Pancreas (tissue), 10 donors: ENCODE measurements around the gene NACA2. TPM values are rescaled to one million over a fixed set of nuclear protein-coding genes. Genes with fewer than 3 reads are reported as not detected.

Source experiments
- ATAC-seq, 4 donors: fragments of 200-7000 bp; cut with Tn5 transposase; one replicate each; pipeline versions ENCODE4 v1.8.0 to v1.9.1; 2020; ENCODE audit warnings: mild to moderate bottlenecking in 4 of 4, moderate library complexity in 4 of 4
- DNase-seq, 6 donors: peaks; one replicate each; pipeline ENCODE4 v3.0.0-alpha.2; 2020
- FAIRE-seq: peaks from 2 replicates; lab custom pipeline; 2012; peaks lifted over from hg19 to GRCh38; lab: Jason Lieb, UNC
- H3K27ac ChIP-seq, 4 donors: fragments of 200-600 bp; sonication (generic); 1 replicate in 3 of 4; 2 replicates in 1 of 4; pipeline versions ENCODE4 v1.5.0 to v1.8.0; 2020
- H3K27me3 ChIP-seq, 4 donors: fragments of 200-600 bp; one replicate each; pipeline ENCODE4 v1.8.0; 2021
- H3K36me3 ChIP-seq, 3 donors: fragments of 200-600 bp; sonication (generic) in 1 of 3; one replicate each; pipeline versions ENCODE4 v1.5.0 to v1.8.0; 2020 to 2021
- H3K4me1 ChIP-seq, 3 donors: fragments of 200-600 bp; one replicate each; pipeline ENCODE4 v1.8.0; 2021
- H3K4me3 ChIP-seq, 4 donors: fragments of 200-600 bp; sonication (generic) in 2 of 4; one replicate each; pipeline versions ENCODE4 v1.5.0 to v1.8.0; 2020 to 2021
- H3K9me3 ChIP-seq, 4 donors: fragments of 200-600 bp; one replicate each; pipeline ENCODE4 v1.8.0; 2021
- WGBS, 2 donors: extraction: QIAGEN DNeasy Blood & Tissue Kit; methylation state at CpG; one replicate each; pipeline ENCODE4 v1.1.7; 2013; 5-methylcytosine and 5-hydroxymethylcytosine counted together
- intact Hi-C, 3 donors: fragments of 100-400 bp; cut with DNase I; formaldehyde crosslinking; loops; one replicate each; pipeline versions ENCODE4 v1.11.1 to v1.14.2; 2022
- polyA plus RNA-seq, 2 donors: library from polyadenylated mRNA; stranded (reverse); fragments of 200-250 nt; gene quantifications; one replicate each; pipeline ENCODE4 v1.2.3, GENCODE V29; 2013
- total RNA-seq, 6 donors: library from RNA; stranded (reverse); fragmentation: NEBNext Ultra II Directional in 4 of 6; extraction: Animal tissue kit (Norgen Biotek cat#: 25700) in 4 of 6; gene quantifications; one replicate each; pipeline versions ENCODE4 v1.2.1 to v1.2.4, GENCODE V29; 2021 to 2023
- TF ChIP-seq, protein P1 (sequence below), 4 donors: fragments of 200-600 bp; sonication (generic) in 3 of 4; IDR thresholded peaks; one replicate each; pipeline versions ENCODE4 v1.5.0 to v1.8.0; 2021; ENCODE audit warnings: antibody characterized with exemption in 4 of 4
- donor health status: healthy with polysubstance abuse.
- donor health status: DM: no; HTN: no; CAD: no; lungs with moderate emphysema.
- donor health status: DM: no; HTN: no; CAD: no.
- donor health status: control.
- donor health status: control.
- donor health status: Bipolar disorder and iron deficiency.
- donor health status: DM: yes; HTN: yes; CAD: no.
- donor health status: DM: no; HTN: no; CAD: no.
- donor health status: DM: no; HTN: no; CAD: no.
- donor health status: DM: yes; HTN: yes; CAD: no.

Gene NACA2
- total RNA-seq (not detected), polyA plus RNA-seq (under 1 TPM in 1 of 2 donors, not detected in 1; 0.12 TPM)

DNA sequence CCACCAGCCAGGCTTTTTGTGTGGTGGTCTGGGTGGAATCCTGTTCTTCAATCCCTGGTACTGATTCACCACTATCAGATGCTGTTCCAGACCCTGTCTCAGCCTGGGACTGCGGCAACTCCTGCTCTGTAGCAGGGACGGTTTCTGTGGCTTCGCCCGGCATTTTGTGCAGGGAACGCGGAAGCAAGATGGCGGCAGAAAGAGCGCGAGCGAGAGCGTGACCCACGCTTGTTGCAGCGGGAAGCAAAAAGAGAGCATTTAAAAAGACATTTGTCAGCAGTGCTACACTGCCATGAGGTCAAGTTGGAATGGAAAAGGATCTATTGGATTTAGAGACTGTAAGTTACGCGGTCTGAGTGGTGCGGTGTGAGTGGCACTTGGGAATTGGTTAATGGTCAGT lies at the start of gene NACA2:
Gene NACA2 (minus strand): TSS at position 202 of the 400 bp plus-strand sequence. CDS start 39 bp downstream, at position 163.
- H3K9me3 ChIP-seq, result no peaks in the 10 kb centered on the region
- DNase-seq (no peak), FAIRE-seq (no peak), ATAC-seq (no peak)
- no peak within 1 kb of the TSS for H3K27ac ChIP-seq
- TF ChIP-seq, protein P1, sequence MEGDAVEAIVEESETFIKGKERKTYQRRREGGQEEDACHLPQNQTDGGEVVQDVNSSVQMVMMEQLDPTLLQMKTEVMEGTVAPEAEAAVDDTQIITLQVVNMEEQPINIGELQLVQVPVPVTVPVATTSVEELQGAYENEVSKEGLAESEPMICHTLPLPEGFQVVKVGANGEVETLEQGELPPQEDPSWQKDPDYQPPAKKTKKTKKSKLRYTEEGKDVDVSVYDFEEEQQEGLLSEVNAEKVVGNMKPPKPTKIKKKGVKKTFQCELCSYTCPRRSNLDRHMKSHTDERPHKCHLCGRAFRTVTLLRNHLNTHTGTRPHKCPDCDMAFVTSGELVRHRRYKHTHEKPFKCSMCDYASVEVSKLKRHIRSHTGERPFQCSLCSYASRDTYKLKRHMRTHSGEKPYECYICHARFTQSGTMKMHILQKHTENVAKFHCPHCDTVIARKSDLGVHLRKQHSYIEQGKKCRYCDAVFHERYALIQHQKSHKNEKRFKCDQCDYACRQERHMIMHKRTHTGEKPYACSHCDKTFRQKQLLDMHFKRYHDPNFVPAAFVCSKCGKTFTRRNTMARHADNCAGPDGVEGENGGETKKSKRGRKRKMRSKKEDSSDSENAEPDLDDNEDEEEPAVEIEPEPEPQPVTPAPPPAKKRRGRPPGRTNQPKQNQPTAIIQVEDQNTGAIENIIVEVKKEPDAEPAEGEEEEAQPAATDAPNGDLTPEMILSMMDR (IDR thresholded peaks at IDR 0.05), result no peak
- no peaks in the 10 kb centered on the region for H3K4me1 ChIP-seq
- H3K4me3 ChIP-seq, result no peak within 1 kb of the TSS
- no peaks in the 10 kb centered on the region for H3K27me3 ChIP-seq
- intact Hi-C loops, result no loop called here
- H3K36me3 ChIP-seq, result no peaks in the 10 kb centered on the region
- 97% methylated on average over 16 of the region's 16 CpGs for WGBS, 2 donors

DNA sequence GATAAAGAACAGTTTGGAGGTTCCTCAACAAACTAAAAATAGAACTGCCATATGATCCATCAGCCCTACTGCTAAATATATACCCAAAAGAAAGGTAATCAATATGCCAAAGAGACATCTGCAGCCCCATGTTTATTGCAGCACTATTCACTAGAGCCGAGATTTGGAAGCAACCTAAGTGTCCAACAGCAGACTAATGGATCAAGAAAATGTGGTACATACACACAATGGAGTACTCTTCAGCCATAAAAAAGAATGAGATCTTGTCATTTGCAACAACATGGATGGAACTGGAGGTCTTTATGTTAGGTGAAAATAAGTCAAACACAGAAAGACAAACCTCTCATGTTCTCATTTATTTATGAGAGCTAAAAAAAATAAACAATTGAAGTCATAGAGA lies 48.8 kb upstream of the NACA2 start:
- TF ChIP-seq, protein P1 (IDR thresholded peaks at IDR 0.05), result no peak
- DNase-seq, result no peak
- Histone ChIP-seq H3K4me3 (no peak overlapping the region), H3K27me3 (peaks cover 0 to 3% (median 0%) of the 10 kb centered on the region in 4 donors), H3K9me3 (no peaks in the 10 kb centered on the region), H3K27ac (no peak overlapping the region), H3K36me3 (no peaks in the 10 kb centered on the region), H3K4me1 (no peaks in the 10 kb centered on the region)
- intact Hi-C loops, result loop anchor here in 1 of 3 donors (10.0 kb wide), 1 partner anchor 195 kb away; no protein-coding TSS in a partner anchor
- no peak for ATAC-seq
- FAIRE-seq, result no peak
- 54 to 75% methylated on average over 1 of the region's 1 CpG for WGBS, 2 donors

DNA sequence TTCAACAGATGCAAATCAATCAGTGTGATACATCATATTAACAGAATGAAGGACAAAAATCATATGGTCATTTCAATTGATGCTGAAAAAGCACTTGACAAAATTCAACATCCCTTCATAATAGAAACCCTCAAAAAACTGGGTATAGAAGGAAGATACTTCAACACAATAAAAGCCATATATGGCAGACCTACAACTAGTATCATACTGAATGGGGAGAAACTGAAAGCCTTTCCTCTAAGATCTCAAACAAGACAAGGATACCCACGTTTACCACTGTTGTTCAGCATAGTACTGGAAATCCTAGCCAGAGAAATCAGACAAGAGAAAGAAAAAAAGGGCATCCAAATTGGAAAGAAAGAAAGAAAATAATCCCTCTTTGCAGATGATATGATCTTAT lies 47.1 kb upstream of the NACA2 start:
- Histone ChIP-seq H3K36me3 (no peaks in the 10 kb centered on the region), H3K4me1 (no peaks in the 10 kb centered on the region), H3K4me3 (no peak overlapping the region), H3K27ac (no peak overlapping the region), H3K9me3 (no peaks in the 10 kb centered on the region), H3K27me3 (peaks cover 0 to 3% (median 0%) of the 10 kb centered on the region in 4 donors)
- TF ChIP-seq, protein P1 (IDR thresholded peaks at IDR 0.05), result no peak
- DNase-seq, result no peak
- intact Hi-C loops, result loop anchor here in 1 of 3 donors (10.0 kb wide), 1 partner anchor 197 kb away; no protein-coding TSS in a partner anchor
- FAIRE-seq, result no peak
- WGBS, 2 donors, result 17 to 33% methylated on average over 1 of the region's 1 CpG
- no peak for ATAC-seq

DNA sequence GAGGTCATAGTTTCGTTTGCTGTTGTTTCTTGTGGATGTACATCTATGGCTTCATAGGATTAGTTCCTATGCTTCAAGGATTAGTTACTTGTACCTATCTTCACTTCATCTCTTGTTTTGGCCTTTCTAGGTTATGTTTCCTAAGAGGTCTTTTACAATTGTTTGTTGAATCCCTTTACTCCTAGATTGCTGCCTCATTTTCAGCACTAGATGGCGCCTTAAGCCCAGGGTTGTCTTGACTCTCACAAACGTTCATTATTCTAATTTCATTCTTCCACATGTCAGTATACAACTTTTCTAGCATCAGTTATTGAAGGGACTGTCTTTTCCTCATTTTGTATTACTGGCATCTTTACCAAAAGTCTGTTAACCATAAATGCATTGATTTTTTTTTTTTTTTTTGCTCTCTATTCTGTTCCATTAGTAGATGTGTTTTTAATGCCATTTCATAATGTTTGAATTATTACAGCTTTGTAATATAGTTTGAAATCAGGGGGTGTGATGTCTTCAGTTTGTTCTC lies 45.0 kb upstream of the NACA2 start:
- Histone ChIP-seq H3K36me3 (no peaks in the 10 kb centered on the region), H3K27me3 (peaks cover 0 to 3% (median 0%) of the 10 kb centered on the region in 4 donors), H3K9me3 (no peaks in the 10 kb centered on the region), H3K4me3 (no peak overlapping the region), H3K4me1 (no peaks in the 10 kb centered on the region), H3K27ac (no peak overlapping the region)
- FAIRE-seq (peak; percentile 32), DNase-seq (peak in 4 of 6 donors; percentile 8 to 33 (median 14)), ATAC-seq (peak in 2 of 4 donors; percentile 60 to 65)
- WGBS, 2 donors, result 2 to 8% methylated on average over 3 of the region's 3 CpGs
- intact Hi-C loops, result loop anchor here in 1 of 3 donors (10.0 kb wide), 1 partner anchor 199 kb away; no protein-coding TSS in a partner anchor
- TF ChIP-seq, protein P1 (IDR thresholded peaks at IDR 0.05), result peak; percentile 7 to 46 (median 42)

DNA sequence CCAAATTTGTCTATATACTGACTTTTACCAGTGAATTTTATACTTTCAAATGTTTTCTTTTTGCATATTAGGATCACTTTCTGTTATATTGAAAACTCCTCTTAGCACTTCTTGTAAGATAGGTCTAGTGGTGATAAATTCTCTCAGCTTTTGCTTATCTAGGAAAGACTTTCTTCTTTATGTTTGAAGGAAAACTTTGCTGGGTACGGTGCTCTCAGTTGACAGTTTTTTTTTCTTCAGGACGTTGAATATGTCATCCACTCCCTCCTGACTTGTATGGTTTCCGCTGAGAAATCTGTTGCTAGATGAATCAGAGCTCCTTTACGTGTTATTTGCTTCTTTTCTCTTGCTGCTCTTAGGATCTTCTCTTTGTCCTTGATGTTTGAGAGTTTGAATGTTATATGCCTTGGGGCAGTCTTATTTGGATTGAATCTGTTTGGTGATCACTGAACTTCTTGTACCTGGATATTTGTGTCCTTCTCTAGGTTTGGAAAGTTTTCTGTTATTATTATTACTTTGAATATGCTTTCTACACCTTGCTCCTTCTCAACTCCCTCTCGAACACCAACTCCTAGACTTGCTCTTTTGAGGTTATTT lies 44.0 kb upstream of the NACA2 start:
- Histone ChIP-seq H3K36me3 (no peaks in the 10 kb centered on the region), H3K9me3 (no peaks in the 10 kb centered on the region), H3K27ac (no peak overlapping the region), H3K4me1 (no peaks in the 10 kb centered on the region), H3K4me3 (no peak overlapping the region), H3K27me3 (peaks cover 0 to 3% (median 0%) of the 10 kb centered on the region in 4 donors)
- TF ChIP-seq, protein P1 (IDR thresholded peaks at IDR 0.05), result no peak
- DNase-seq (no peak), FAIRE-seq (no peak), ATAC-seq (no peak)
- intact Hi-C loops, result loop anchor here in 1 of 3 donors (10.0 kb wide), 1 partner anchor 200 kb away; no protein-coding TSS in a partner anchor
- 64 to 71% methylated on average over 5 of the region's 5 CpGs for WGBS, 2 donors
